H9 (cell line): ENCODE results near the gene SHISA8. TPM values are rescaled to one million over a fixed set of nuclear protein-coding genes. Genes with fewer than 3 reads are reported as not detected.
A peak's percentile ranks its signal among the peaks of the same experiment; 100 is the strongest.

Source experiments
- DNase-seq: peaks from one replicate; pipeline ENCODE4 v3.0.0-alpha.2; 2017
- H2AFZ ChIP-seq: one replicate; pipeline ENCODE4 v1.6.1; 2013; ENCODE audit warnings: mild to moderate bottlenecking, low read length, control low read depth, moderate library complexity
- H2AK5ac ChIP-seq: 2 replicates; pipeline ENCODE4 v1.6.1; 2013; ENCODE audit warnings: low read length, control low read depth, mixed read lengths; ENCODE audit not compliant: insufficient read length
- H2BK120ac ChIP-seq: one replicate; pipeline ENCODE4 v1.6.1; 2013; ENCODE audit warnings: low read depth, mild to moderate bottlenecking, low read length, control low read depth, inconsistent platforms; ENCODE audit not compliant: poor library complexity, severe bottlenecking
- H2BK12ac ChIP-seq: 2 replicates; pipeline ENCODE4 v1.6.1; 2013; ENCODE audit warnings: low read length, control low read depth, mixed read lengths, low read depth; ENCODE audit not compliant: insufficient read length
- H2BK15ac ChIP-seq: 2 replicates; pipeline ENCODE4 v1.6.1; 2013; ENCODE audit warnings: low read depth, low read length, control low read depth
- H2BK20ac ChIP-seq: one replicate; pipeline ENCODE4 v1.6.1; 2013; ENCODE audit warnings: low read depth, mild to moderate bottlenecking, low read length, control low read depth, inconsistent platforms; ENCODE audit not compliant: poor library complexity, severe bottlenecking
- H2BK5ac ChIP-seq: 2 replicates; pipeline ENCODE4 v1.6.1; 2013; ENCODE audit warnings: low read length, control low read depth, mixed read lengths; ENCODE audit not compliant: insufficient read length
- H3K14ac ChIP-seq: 2 replicates; pipeline ENCODE4 v1.6.1; 2013; ENCODE audit warnings: low read length, control low read depth; ENCODE audit not compliant: insufficient read depth
- H3K18ac ChIP-seq: 2 replicates; pipeline ENCODE4 v1.6.1; 2013; ENCODE audit warnings: low read depth, mild to moderate bottlenecking, mixed read lengths, low read length, control low read depth; ENCODE audit not compliant: insufficient read length
- H3K23ac ChIP-seq: 2 replicates; pipeline ENCODE4 v1.6.1; 2013; ENCODE audit warnings: low read length, control low read depth, mixed read lengths, low read depth; ENCODE audit not compliant: insufficient read length
- H3K23me2 ChIP-seq: 2 replicates; pipeline ENCODE4 v1.6.1; 2013; ENCODE audit warnings: low read depth, mild to moderate bottlenecking, mixed read lengths, low read length, control low read depth; ENCODE audit not compliant: insufficient read length, poor library complexity, severe bottlenecking
- H3K27ac ChIP-seq: 2 replicates; pipeline ENCODE4 v1.5.1; 2013; ENCODE audit warnings: low read length, control low read depth, mixed read lengths, low read depth; ENCODE audit not compliant: insufficient read length
- H3K27me3 ChIP-seq: 2 replicates; pipeline ENCODE4 v1.6.1; 2013; ENCODE audit warnings: low read length, control low read depth, inconsistent platforms; ENCODE audit not compliant: insufficient read depth
- H3K4ac ChIP-seq: 2 replicates; pipeline ENCODE4 v1.6.1; 2013; ENCODE audit warnings: low read depth, mild to moderate bottlenecking, control low read depth, inconsistent platforms, low read length, moderate library complexity
- H3K4me1 ChIP-seq: 2 replicates; pipeline ENCODE4 v1.6.1; 2013; ENCODE audit warnings: low read length, control low read depth, inconsistent platforms; ENCODE audit not compliant: insufficient read depth
- H3K4me2 ChIP-seq: 2 replicates; pipeline ENCODE4 v1.6.1; 2013; ENCODE audit warnings: low read length, control low read depth, mixed read lengths; ENCODE audit not compliant: insufficient read length, insufficient read depth
- H3K56ac ChIP-seq: 2 replicates; pipeline ENCODE4 v1.6.1; 2013; ENCODE audit warnings: low read depth, mild to moderate bottlenecking, mixed read lengths, low read length, control low read depth; ENCODE audit not compliant: insufficient read length
- H3K79me1 ChIP-seq: 2 replicates; pipeline ENCODE4 v1.6.1; 2013; ENCODE audit warnings: low read depth, mild to moderate bottlenecking, moderate library complexity, low read length, control low read depth, inconsistent platforms; ENCODE audit not compliant: insufficient read depth, poor library complexity, severe bottlenecking
- H3K79me2 ChIP-seq: 2 replicates; pipeline ENCODE4 v1.6.1; 2013; ENCODE audit warnings: low read length, control low read depth, inconsistent platforms; ENCODE audit not compliant: insufficient read depth
- H3K9ac ChIP-seq: 2 replicates; pipeline ENCODE4 v1.6.1; 2013; ENCODE audit warnings: low read length, control low read depth, mixed read lengths; ENCODE audit not compliant: insufficient read length; ENCODE audit errors: extremely low read depth
- H3K9me3 ChIP-seq: one replicate; pipeline ENCODE4 v1.6.1; 2013; ENCODE audit warnings: low read depth, low read length, inconsistent platforms; ENCODE audit not compliant: control insufficient read depth
- H3T11ph ChIP-seq: one replicate; pipeline ENCODE4 v1.6.1; 2013; ENCODE audit warnings: mild to moderate bottlenecking, low read length, control low read depth, inconsistent platforms
- H4K20me1 ChIP-seq: one replicate; pipeline ENCODE4 v1.6.1; 2013; ENCODE audit not compliant: control insufficient read depth, insufficient read length, insufficient read depth
- H4K5ac ChIP-seq: 2 replicates; pipeline ENCODE4 v1.6.1; 2013; ENCODE audit warnings: low read depth, mild to moderate bottlenecking, mixed read lengths, low read length, control low read depth; ENCODE audit not compliant: insufficient read length
- H4K8ac ChIP-seq: replicated peaks from 2 replicates; pipeline ENCODE4 v1.6.1; 2013; ENCODE audit warnings: low read length, control low read depth, mixed read lengths, low read depth; ENCODE audit not compliant: insufficient read length
- H4K91ac ChIP-seq: 2 replicates; pipeline ENCODE4 v1.6.1; 2013; ENCODE audit warnings: low read depth, mild to moderate bottlenecking, moderate library complexity, mixed read lengths, low read length, control low read depth; ENCODE audit not compliant: insufficient read length
- H3K27ac Mint-ChIP-seq, 3 experiments: 2 replicates in 2 of 3; 3 replicates in 1 of 3; pipeline ENCODE4 v1.8.0; 2020 to 2021; ENCODE audit warnings: mixed read lengths in 3 of 3, mild to moderate bottlenecking in 1 of 3, moderate library complexity in 1 of 3
- H3K27me3 Mint-ChIP-seq: 2 replicates; pipeline ENCODE4 v1.8.0; 2021; ENCODE audit warnings: low read depth, mild to moderate bottlenecking, moderate library complexity, mixed read lengths
- H3K36me3 Mint-ChIP-seq, 3 experiments: 2 replicates in 2 of 3; 3 replicates in 1 of 3; pipeline ENCODE4 v1.8.0; 2020 to 2021; ENCODE audit warnings: low read depth in 3 of 3, mixed read lengths in 3 of 3; ENCODE audit not compliant: insufficient read depth in 1 of 3
- H3K4me1 Mint-ChIP-seq, 2 experiments: 2 replicates each; pipeline ENCODE4 v1.8.0; 2020; ENCODE audit warnings: mixed read lengths in 2 of 2
- H3K4me3 Mint-ChIP-seq, 2 experiments: 2 replicates in 1 of 2; 3 replicates in 1 of 2; pipeline ENCODE4 v1.8.0; 2020 to 2021; ENCODE audit warnings: mild to moderate bottlenecking in 2 of 2, mixed read lengths in 2 of 2, moderate library complexity in 1 of 2
- H3K9me3 Mint-ChIP-seq, 2 experiments: 2 replicates in 1 of 2; 3 replicates in 1 of 2; pipeline ENCODE4 v1.8.0; 2020; ENCODE audit warnings: mild to moderate bottlenecking in 2 of 2, mixed read lengths in 2 of 2, moderate library complexity in 1 of 2
- WGBS: extraction: QIAGEN DNeasy Blood & Tissue Kit; methylation state at CpG from one replicate; pipeline ENCODE4 v1.1.7; 2013; ENCODE audit warnings: missing lambda C conversion rate, low lambda C conversion rate, mixed read lengths; ENCODE audit not compliant: insufficient read length; ENCODE audit errors: extremely low coverage; 5-methylcytosine and 5-hydroxymethylcytosine counted together
- total RNA-seq: library from RNA; stranded (reverse); gene quantifications from 2 replicates; pipeline ENCODE4 v1.2.1, GENCODE V29; 2021
- TF ChIP-seq, protein P1 (sequence below): fragments of 200-600 bp; sonication (generic); conservative IDR thresholded peaks from 3 replicates; pipeline ENCODE4 v1.8.0; 2021; ENCODE audit warnings: antibody characterized with exemption, mild to moderate bottlenecking

SHISA8 gene
- total RNA-seq, 1 experiment from 2014 or later: 1.4 TPM

DNA sequence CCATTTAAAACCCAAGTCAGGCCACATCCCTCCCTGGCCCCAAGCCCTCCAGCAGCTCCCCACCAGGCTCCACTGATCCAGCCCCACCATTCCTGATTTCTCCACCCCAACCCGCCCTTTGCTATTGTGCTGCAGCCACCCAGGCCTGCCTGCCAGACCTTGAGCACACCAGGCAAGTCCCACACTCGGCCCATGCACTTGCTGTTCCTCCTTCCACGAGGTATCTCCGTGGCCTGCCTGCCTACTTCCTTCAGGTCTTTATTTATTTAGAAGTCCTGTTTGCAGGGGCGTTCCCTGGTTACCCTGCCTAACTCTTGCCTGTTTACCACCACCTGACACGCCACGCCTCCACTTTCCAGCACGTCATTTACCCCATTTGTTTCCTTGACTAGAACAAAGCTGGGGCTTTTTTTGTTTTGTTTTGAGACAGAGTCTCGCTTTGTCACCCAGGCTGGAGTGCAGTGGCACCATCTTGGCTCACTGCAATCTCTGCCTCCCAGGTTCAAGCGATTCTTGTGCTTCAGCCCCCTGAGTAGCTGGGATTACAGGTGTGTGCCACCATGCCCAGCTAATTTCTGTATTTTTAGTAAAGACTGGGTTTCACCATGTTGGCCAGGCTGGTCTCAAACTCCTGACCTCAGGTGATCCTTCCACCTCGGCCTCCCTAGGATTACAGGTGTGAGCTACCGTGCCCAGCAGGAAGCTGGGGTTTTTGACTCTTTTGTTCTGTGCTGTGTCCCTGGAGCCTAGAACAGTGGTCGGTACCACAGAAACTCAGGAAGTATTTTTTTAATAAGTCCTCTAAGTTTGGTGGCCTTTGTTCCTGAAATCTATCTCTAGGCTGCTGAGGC lies 25.3 kb upstream of the SHISA8 start:
- Histone ChIP-seq H3K18ac (no peak overlapping the region), H3K79me1 (no peaks in the 10 kb centered on the region), H2BK120ac (no peak overlapping the region), H3K27me3 (no peaks in the 10 kb centered on the region), H3T11ph (no peak overlapping the region), H3K4me1 (no peaks in the 10 kb centered on the region), H3K56ac (no peak overlapping the region), H2AK5ac (no peak overlapping the region), H3K4ac (no peak overlapping the region), H3K23me2 (no peaks in the 10 kb centered on the region), H2BK5ac (no peak overlapping the region), H3K79me2 (no peaks in the 10 kb centered on the region), H3K9ac (no peak overlapping the region), H4K8ac (no peak overlapping the region), H2BK15ac (no peak overlapping the region), H2BK12ac (no peak overlapping the region), H3K4me2 (no peak overlapping the region), H2BK20ac (no peak overlapping the region), H4K91ac (no peak overlapping the region), H3K9me3 (no peaks in the 10 kb centered on the region), H4K5ac (no peak overlapping the region), H2AFZ (no peak overlapping the region), H3K23ac (no peak overlapping the region), H3K14ac (no peak overlapping the region), H3K27ac (no peak overlapping the region), H4K20me1 (peaks cover 2% of the 10 kb centered on the region)
- no CpG with 5 or more reads among the region's 13 CpGs for WGBS
- peaks cover 58 to 74% (median 74%) of the 10 kb centered on the region in 3 experiments; a peak in 6 of 7 replicates for H3K36me3 Mint-ChIP-seq
- DNase-seq: no peak
- H3K9me3 Mint-ChIP-seq: no peaks in the 10 kb centered on the region; a peak in 1 of 5 replicates
- TF ChIP-seq, protein P1, sequence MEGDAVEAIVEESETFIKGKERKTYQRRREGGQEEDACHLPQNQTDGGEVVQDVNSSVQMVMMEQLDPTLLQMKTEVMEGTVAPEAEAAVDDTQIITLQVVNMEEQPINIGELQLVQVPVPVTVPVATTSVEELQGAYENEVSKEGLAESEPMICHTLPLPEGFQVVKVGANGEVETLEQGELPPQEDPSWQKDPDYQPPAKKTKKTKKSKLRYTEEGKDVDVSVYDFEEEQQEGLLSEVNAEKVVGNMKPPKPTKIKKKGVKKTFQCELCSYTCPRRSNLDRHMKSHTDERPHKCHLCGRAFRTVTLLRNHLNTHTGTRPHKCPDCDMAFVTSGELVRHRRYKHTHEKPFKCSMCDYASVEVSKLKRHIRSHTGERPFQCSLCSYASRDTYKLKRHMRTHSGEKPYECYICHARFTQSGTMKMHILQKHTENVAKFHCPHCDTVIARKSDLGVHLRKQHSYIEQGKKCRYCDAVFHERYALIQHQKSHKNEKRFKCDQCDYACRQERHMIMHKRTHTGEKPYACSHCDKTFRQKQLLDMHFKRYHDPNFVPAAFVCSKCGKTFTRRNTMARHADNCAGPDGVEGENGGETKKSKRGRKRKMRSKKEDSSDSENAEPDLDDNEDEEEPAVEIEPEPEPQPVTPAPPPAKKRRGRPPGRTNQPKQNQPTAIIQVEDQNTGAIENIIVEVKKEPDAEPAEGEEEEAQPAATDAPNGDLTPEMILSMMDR: no peak
- H3K4me1 Mint-ChIP-seq: peaks cover 14 to 15% of the 10 kb centered on the region in 2 experiments; a peak in 3 of 4 replicates
- H3K27me3 Mint-ChIP-seq: no peaks in the 10 kb centered on the region; the same call in 1 of the 2 replicates
- no peak overlapping the region for H3K4me3 Mint-ChIP-seq
- peak overlapping the region; percentile 77 to 97 (median 83); a peak in 6 of 7 replicates for H3K27ac Mint-ChIP-seq
